PFSK-1 (cell line): Measurements from ENCODE around the gene IQSEC3.

Experiments
- FOXP2 ChIP-seq: optimal IDR thresholded peaks from 2 replicates; pipeline ENCODE3; 2011; ENCODE audit warnings: borderline replicate concordance, control low read depth, inconsistent platforms; ENCODE audit not compliant: insufficient read depth; ENCODE audit errors: extremely low read length, extremely low read depth
- POLR2AphosphoS5 ChIP-seq: IDR thresholded peaks from 2 replicates; pipeline ENCODE4 v1.6.1; 2012; ENCODE audit warnings: low read depth, mild to moderate bottlenecking, control low read depth, low read length, moderate library complexity
- REST ChIP-seq, 2 experiments: IDR thresholded peaks; 2 replicates each; pipeline versions ENCODE4 v1.6.1 to v1.8.0; 2011 to 2012; ENCODE audit warnings: low read depth in 2 of 2, low read length in 2 of 2, control low read depth in 1 of 2, inconsistent platforms in 1 of 2, mild to moderate bottlenecking in 1 of 2, moderate library complexity in 1 of 2; ENCODE audit not compliant: insufficient read depth in 1 of 2
- SIN3A ChIP-seq: IDR thresholded peaks from 2 replicates; pipeline ENCODE4 v1.6.1; 2012; ENCODE audit warnings: mild to moderate bottlenecking, low read length, moderate library complexity, borderline replicate concordance; ENCODE audit not compliant: insufficient read depth
- TAF1 ChIP-seq: IDR thresholded peaks from 2 replicates; pipeline ENCODE4 v1.6.1; 2012; ENCODE audit warnings: low read length, control low read depth, borderline replicate concordance; ENCODE audit not compliant: insufficient read depth

IQSEC3 gene

GRCh38 chr12:143964-144649 lies 77.5 kb downstream of the IQSEC3 start:
- no peak for TF ChIP-seq REST (IDR thresholded peaks at IDR 0.05; ENCODE audit: insufficient read depth in 1 of 2, low read depth in 2 of 2, low read length in 2 of 2)
- TF ChIP-seq SIN3A: no peak
- TF ChIP-seq FOXP2: no peak
- no peak for TF ChIP-seq POLR2AphosphoS5
- no peak for TF ChIP-seq TAF1

DNA sequence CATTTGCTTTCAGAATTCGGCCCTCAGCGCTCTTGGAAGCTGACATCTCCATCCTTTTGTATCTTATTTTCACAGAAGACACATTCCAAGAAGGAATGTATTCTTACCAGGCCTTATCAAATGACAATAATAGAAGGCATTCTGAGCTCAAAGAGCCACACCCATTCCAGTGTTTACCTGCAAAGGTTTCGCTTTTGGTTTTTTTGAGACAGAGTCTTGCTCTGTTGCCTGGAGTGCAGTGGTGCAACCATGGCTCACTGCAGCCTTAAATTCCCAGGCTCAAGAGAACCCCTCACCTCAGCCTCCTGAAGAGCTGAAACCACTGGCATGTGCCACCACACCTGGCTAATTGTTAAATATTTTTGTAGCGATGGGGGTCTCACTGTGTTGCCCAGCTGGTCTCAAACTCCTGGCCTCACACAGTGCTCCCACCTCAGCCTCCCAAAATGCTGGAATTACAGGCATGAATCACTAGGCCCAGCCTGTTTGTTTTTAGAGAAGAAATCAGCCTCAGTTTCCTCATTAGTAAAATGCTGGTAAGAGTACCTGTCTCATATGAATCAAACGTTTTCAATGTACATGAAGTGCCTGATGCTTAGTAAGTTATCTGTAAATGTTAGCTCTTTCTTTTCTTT lies 78.2 kb downstream of the IQSEC3 start:
- TF ChIP-seq SIN3A (no peak), POLR2AphosphoS5 (no peak), REST (IDR thresholded peaks at IDR 0.05; ENCODE audit: insufficient read depth in 1 of 2, low read depth in 2 of 2, low read length in 2 of 2) (no peak), FOXP2 (no peak), TAF1 (no peak)

GRCh38 chr12:145369-145960 lies 78.9 kb downstream of the IQSEC3 start:
- TF ChIP-seq REST (IDR thresholded peaks at IDR 0.05; ENCODE audit: insufficient read depth in 1 of 2, low read depth in 2 of 2, low read length in 2 of 2) (no peak), TAF1 (no peak), POLR2AphosphoS5 (no peak), FOXP2 (no peak), SIN3A (no peak)

- no peak for TF ChIP-seq REST (IDR thresholded peaks at IDR 0.05; ENCODE audit: insufficient read depth in 1 of 2, low read depth in 2 of 2, low read length in 2 of 2)
- TF ChIP-seq FOXP2: no peak
- no peak for TF ChIP-seq SIN3A
Observed at GRCh38 chr12:147242-147641, 80.7 kb downstream of the IQSEC3 start.

GRCh38 chr12:148676-149416 lies 82.3 kb downstream of the IQSEC3 start:
- no peak for TF ChIP-seq SIN3A
- no peak for TF ChIP-seq POLR2AphosphoS5
- TF ChIP-seq REST (IDR thresholded peaks at IDR 0.05; ENCODE audit: insufficient read depth in 1 of 2, low read depth in 2 of 2, low read length in 2 of 2): no peak
- no peak for TF ChIP-seq TAF1
- no peak for TF ChIP-seq FOXP2
